ENCODE measurements around the gene GAPT.
"Not testable (repeated sequence)": the region's sequence is repeated elsewhere in the genome, so short reads cannot be mapped to it uniquely, and the experiment has no call there.

The GAPT gene

DNA sequence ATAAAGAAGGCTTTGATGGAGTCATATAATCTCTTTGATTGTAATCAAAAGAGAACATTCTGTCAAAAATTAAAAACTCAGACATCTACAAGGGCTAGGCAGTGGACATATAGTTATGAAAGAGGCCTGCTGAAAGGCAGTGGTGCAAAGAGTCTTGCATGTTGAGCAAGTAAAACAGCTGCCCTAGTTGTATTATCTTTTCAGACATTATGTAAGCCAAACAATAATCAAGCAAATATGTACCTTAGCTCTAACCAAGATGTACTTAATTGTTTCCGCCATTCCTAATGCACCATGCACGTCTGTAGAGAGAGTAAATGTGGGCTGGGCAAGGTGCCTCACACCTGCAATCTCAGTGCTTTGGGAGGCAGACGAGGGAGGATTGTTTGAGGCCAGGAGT lies 14.3 kb downstream of the GAPT start:
- no peaks in the 10 kb centered on the region for H3K27me3 ChIP-seq (ENCODE audit: low read depth, low read length)
- H3K4me3 ChIP-seq (ENCODE audit: low read depth in 1 of 2, low read length in 2 of 2): no peak overlapping the region
- H3K27ac ChIP-seq (ENCODE audit: low read length): no peak overlapping the region
- no peaks in the 10 kb centered on the region for H3K36me3 ChIP-seq (ENCODE audit: control insufficient read depth in 1 of 2, insufficient read depth in 2 of 2, low read length in 2 of 2)
- H3K9me3 ChIP-seq (ENCODE audit: control insufficient read depth in 1 of 2, low read length in 2 of 2): no peaks in the 10 kb centered on the region
- H3K4me1 ChIP-seq (ENCODE audit: control insufficient read depth in 1 of 2, insufficient read depth in 2 of 2, low read length in 2 of 2): no peaks in the 10 kb centered on the region

DNA sequence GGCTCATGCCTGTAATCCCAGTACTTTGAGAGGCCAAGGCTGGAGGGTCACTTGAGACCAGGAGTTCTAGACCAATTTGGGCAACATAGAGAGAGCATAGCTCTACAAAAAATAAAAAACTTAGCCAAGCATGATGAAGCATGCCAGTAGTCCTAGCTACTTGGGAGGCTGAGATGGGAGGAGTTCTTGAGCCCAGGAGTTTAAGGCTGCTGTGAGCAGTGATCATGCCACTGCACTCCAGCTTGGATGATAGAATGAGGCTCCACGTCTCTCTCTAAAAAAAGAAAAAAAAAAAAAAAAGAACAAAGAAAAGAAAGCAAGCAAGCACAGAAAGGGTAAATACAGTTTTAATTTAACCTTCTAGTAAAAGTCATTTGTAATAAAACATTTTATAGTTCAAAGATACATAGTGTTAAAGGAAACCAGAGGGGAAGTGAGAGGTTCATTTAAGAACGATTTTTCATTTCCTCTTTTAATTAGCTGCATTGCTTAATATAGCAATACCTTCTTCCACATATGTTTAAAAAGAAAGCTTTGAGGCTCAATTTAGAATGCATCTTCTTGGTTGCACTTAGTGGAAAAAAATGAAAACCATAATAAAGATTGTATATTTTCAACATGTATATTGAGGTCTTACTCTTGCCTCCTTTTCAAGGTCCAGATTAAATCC lies 14.9 kb downstream of the GAPT start:
- no peaks in the 10 kb centered on the region for H3K9me3 ChIP-seq (ENCODE audit: control insufficient read depth in 1 of 2, low read length in 2 of 2)
- H3K4me1 ChIP-seq (ENCODE audit: control insufficient read depth in 1 of 2, insufficient read depth in 2 of 2, low read length in 2 of 2): no peaks in the 10 kb centered on the region
- no peak overlapping the region for H3K27ac ChIP-seq (ENCODE audit: low read length)
- no peaks in the 10 kb centered on the region for H3K36me3 ChIP-seq (ENCODE audit: control insufficient read depth in 1 of 2, insufficient read depth in 2 of 2, low read length in 2 of 2)
- H3K4me3 ChIP-seq (ENCODE audit: low read depth in 1 of 2, low read length in 2 of 2): no peak overlapping the region
- H3K27me3 ChIP-seq (ENCODE audit: low read depth, low read length): no peaks in the 10 kb centered on the region

DNA sequence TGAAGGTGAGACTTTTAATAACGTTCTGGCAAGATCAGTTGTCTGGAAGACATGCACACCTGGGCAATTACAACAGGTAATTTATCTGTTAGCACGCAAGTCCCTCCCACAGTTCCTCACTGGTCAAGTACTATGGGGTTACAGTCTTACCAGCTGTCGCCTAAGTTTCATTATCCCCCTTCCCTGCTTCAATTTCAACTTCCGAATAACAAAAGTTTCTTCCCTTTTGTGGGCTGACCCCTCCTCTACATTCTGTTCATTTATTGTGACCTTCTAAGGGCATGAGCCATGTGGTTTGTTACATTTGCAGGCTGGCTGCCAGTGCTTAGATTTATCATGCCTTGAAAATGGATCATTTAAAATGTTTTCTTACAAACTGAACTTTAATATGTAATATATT lies 16.5 kb downstream of the GAPT start:
- H3K36me3 ChIP-seq (ENCODE audit: control insufficient read depth in 1 of 2, insufficient read depth in 2 of 2, low read length in 2 of 2): no peaks in the 10 kb centered on the region
- no peaks in the 10 kb centered on the region for H3K9me3 ChIP-seq (ENCODE audit: control insufficient read depth in 1 of 2, low read length in 2 of 2)
- H3K27me3 ChIP-seq (ENCODE audit: low read depth, low read length): no peaks in the 10 kb centered on the region
- no peak overlapping the region for H3K4me3 ChIP-seq (ENCODE audit: low read depth in 1 of 2, low read length in 2 of 2)
- no peak overlapping the region for H3K27ac ChIP-seq (ENCODE audit: low read length)
- no peaks in the 10 kb centered on the region for H3K4me1 ChIP-seq (ENCODE audit: control insufficient read depth in 1 of 2, insufficient read depth in 2 of 2, low read length in 2 of 2)

DNA sequence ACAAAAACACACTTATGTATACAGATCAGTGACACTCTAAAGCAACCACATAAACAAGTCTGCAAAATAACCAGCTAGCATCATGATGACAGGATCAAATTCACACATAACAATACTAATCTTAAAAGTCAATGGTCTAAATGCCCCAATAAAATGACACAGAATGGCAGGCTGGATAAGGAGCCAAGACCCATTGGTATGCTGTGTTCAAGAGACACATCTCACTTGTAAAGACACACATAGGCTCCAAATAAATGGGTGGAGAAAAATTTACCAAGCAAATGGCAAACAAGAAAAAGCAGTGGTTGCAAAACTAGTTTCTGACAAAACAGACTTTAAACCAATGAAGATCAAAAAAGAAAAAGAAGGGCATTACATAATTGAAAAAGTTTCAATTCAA lies 26.0 kb downstream of the GAPT start:
- Histone ChIP-seq H3K27ac (ENCODE audit: low read length) (no peak overlapping the region), H3K36me3 (ENCODE audit: control insufficient read depth in 1 of 2, insufficient read depth in 2 of 2, low read length in 2 of 2) (no peaks in the 10 kb centered on the region), H3K9me3 (ENCODE audit: control insufficient read depth in 1 of 2, low read length in 2 of 2) (peaks cover 0 to 23% of the 10 kb centered on the region in 2 donors), H3K4me1 (ENCODE audit: control insufficient read depth in 1 of 2, insufficient read depth in 2 of 2, low read length in 2 of 2) (no peaks in the 10 kb centered on the region), H3K27me3 (ENCODE audit: low read depth, low read length) (no peaks in the 10 kb centered on the region), H3K4me3 (ENCODE audit: low read depth in 1 of 2, low read length in 2 of 2) (no peak overlapping the region)

DNA sequence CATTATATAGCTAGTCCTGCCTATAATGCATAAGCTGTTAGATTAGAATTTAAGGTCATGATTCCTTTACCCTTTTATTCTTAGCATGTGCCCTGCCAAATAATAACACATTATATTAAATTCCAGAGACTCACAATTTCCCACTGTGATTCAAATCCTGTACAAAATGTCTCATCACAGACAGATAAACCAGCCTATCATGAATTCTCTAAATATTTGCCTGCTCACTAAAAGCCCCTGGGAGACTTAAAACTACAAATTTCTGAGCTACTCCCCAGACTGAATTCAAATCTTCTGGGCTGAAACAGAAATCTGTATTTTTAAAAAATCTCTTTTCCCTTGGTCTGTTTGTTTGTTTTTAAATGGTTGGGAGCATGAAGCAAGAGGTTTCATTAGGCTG lies 32.7 kb downstream of the GAPT start:
- H3K9me3 ChIP-seq (ENCODE audit: control insufficient read depth in 1 of 2, low read length in 2 of 2): no peaks in the 10 kb centered on the region
- H3K27ac ChIP-seq (ENCODE audit: low read length): no peak overlapping the region
- H3K4me3 ChIP-seq (ENCODE audit: low read depth in 1 of 2, low read length in 2 of 2): no peak overlapping the region
- H3K36me3 ChIP-seq (ENCODE audit: control insufficient read depth in 1 of 2, insufficient read depth in 2 of 2, low read length in 2 of 2): no peaks in the 10 kb centered on the region
- H3K4me1 ChIP-seq (ENCODE audit: control insufficient read depth in 1 of 2, insufficient read depth in 2 of 2, low read length in 2 of 2): no peaks in the 10 kb centered on the region
- H3K27me3 ChIP-seq (ENCODE audit: low read depth, low read length): no peaks in the 10 kb centered on the region

DNA sequence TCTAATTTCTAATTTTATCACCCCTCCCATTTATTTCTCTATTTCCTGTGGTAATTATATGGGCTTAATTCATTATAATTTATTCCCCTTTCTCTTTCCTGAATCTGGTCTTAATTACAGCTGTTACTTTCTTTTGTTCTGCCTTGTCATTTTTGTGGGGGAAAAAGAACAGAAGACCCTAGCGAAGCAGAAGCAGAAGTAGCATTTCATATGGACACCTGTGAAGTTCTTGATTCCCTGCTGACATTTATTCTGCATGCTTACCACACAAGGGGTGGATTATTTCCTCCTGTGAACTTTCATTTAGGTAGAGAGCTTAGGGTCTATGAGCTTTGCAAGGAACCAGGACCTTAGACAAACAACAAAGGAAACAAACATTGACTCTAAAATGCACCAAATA lies 33.3 kb downstream of the GAPT start:
- no peak overlapping the region for H3K4me3 ChIP-seq (ENCODE audit: low read depth in 1 of 2, low read length in 2 of 2)
- no peaks in the 10 kb centered on the region for H3K4me1 ChIP-seq (ENCODE audit: control insufficient read depth in 1 of 2, insufficient read depth in 2 of 2, low read length in 2 of 2)
- no peaks in the 10 kb centered on the region for H3K36me3 ChIP-seq (ENCODE audit: control insufficient read depth in 1 of 2, insufficient read depth in 2 of 2, low read length in 2 of 2)
- no peaks in the 10 kb centered on the region for H3K9me3 ChIP-seq (ENCODE audit: control insufficient read depth in 1 of 2, low read length in 2 of 2)
- H3K27ac ChIP-seq (ENCODE audit: low read length): no peak overlapping the region
- no peaks in the 10 kb centered on the region for H3K27me3 ChIP-seq (ENCODE audit: low read depth, low read length)

DNA sequence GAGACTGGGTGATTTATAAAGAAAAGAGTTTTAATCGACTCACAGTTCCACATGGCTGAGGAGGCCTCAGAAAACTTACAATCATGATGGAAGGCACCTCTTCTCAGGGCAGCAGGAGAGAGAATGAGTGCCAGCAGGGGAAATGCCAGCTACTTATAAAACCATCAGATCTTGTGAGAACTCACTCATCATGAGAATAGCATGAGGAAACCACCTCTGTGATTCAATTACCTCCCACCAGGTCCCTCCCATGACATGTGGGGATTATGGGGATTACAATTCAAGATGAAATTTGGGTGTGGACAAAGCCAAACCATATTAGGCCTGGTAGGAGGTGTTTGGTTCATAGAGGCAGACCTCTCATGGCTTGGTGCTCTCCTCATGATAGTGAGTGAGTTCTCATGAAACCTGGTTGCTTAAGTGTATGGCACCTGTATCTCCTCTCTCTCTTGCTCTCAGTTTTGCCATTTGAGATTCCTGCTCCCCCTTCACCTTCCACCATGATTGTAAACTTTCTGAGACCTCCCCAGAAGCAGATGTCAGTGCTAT lies 39.8 kb downstream of the GAPT start:
- no peak overlapping the region for H3K4me3 ChIP-seq (ENCODE audit: low read depth in 1 of 2, low read length in 2 of 2)
- H3K27me3 ChIP-seq (ENCODE audit: low read depth, low read length): no peaks in the 10 kb centered on the region
- no peaks in the 10 kb centered on the region for H3K36me3 ChIP-seq (ENCODE audit: control insufficient read depth in 1 of 2, insufficient read depth in 2 of 2, low read length in 2 of 2)
- no peak overlapping the region for H3K27ac ChIP-seq (ENCODE audit: low read length)
- no peaks in the 10 kb centered on the region for H3K4me1 ChIP-seq (ENCODE audit: control insufficient read depth in 1 of 2, insufficient read depth in 2 of 2, low read length in 2 of 2)
- H3K9me3 ChIP-seq (ENCODE audit: control insufficient read depth in 1 of 2, low read length in 2 of 2): peaks cover 0 to 16% of the 10 kb centered on the region in 2 donors

DNA sequence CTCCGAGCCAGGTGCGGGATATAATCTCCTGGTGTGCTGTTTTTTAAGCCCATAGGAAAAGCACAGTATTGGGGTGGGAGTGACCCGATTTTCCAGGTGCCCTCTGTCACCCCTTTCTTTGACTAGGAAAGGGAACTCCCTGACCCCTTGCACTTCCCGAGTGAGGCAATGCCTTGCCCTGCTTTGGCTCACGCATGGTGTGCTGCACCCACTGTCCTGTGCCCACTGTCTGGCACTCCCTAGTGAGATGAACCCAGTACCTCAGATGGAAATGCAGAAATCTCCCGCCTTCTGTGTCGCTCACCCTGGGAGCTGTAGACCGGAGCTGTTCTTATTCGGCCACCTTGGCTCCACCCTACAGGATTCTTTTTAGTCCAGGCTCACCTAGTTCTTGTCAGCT lies 50.7 kb downstream of the GAPT start:
- not testable (repeated sequence) for H3K27ac ChIP-seq (ENCODE audit: low read length); H3K36me3 ChIP-seq (ENCODE audit: control insufficient read depth in 1 of 2, insufficient read depth in 2 of 2, low read length in 2 of 2); H3K4me3 ChIP-seq (ENCODE audit: low read depth in 1 of 2, low read length in 2 of 2); H3K9me3 ChIP-seq (ENCODE audit: control insufficient read depth in 1 of 2, low read length in 2 of 2); H3K4me1 ChIP-seq (ENCODE audit: control insufficient read depth in 1 of 2, insufficient read depth in 2 of 2, low read length in 2 of 2); H3K27me3 ChIP-seq (ENCODE audit: low read depth, low read length)

DNA sequence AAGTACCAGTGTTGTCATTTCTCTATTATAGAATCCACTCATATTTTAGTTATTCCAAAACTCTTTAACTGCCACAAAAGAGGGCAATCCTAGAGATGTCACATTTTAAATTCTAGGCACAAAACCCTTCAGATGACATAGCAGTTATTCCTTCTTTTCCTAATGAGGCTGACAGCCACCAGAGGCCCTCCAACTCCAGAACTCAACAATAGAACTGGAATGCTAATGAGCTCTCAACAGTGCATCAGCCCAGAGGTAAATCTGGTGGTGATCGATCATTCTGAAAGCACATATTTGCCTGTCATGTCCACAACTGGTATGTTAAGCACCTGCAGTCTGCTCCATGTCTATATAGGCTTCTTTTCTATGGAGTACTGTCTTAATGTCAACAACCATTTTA lies 51.5 kb downstream of the GAPT start:
- H3K27me3 ChIP-seq (ENCODE audit: low read depth, low read length): no peaks in the 10 kb centered on the region
- no peaks in the 10 kb centered on the region for H3K36me3 ChIP-seq (ENCODE audit: control insufficient read depth in 1 of 2, insufficient read depth in 2 of 2, low read length in 2 of 2)
- no peaks in the 10 kb centered on the region for H3K9me3 ChIP-seq (ENCODE audit: control insufficient read depth in 1 of 2, low read length in 2 of 2)
- H3K4me1 ChIP-seq (ENCODE audit: control insufficient read depth in 1 of 2, insufficient read depth in 2 of 2, low read length in 2 of 2): no peaks in the 10 kb centered on the region
- H3K27ac ChIP-seq (ENCODE audit: low read length): no peak overlapping the region
- H3K4me3 ChIP-seq (ENCODE audit: low read depth in 1 of 2, low read length in 2 of 2): no peak overlapping the region

DNA sequence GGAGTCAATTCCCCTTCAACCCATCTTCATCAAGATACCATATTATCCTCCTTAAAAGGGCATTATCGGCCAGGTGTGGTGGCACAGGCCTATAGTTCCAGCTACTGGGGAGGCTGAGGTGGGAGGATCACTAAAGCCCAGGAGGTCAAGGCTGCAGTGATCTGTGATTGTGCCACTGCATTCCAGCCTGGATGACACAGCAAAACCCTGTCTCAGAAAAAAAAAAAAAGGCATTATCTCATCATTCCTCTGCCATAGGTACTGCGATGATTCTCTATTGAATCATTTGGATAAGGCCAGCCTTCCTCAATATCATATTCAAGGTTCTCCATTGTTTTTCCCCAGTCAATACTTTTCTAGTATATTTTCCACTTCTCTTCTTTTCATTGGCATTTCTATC lies 52.5 kb downstream of the GAPT start:
- Histone ChIP-seq H3K27me3 (ENCODE audit: low read depth, low read length) (no peaks in the 10 kb centered on the region), H3K27ac (ENCODE audit: low read length) (no peak overlapping the region), H3K4me1 (ENCODE audit: control insufficient read depth in 1 of 2, insufficient read depth in 2 of 2, low read length in 2 of 2) (no peaks in the 10 kb centered on the region), H3K4me3 (ENCODE audit: low read depth in 1 of 2, low read length in 2 of 2) (no peak overlapping the region), H3K9me3 (ENCODE audit: control insufficient read depth in 1 of 2, low read length in 2 of 2) (no peaks in the 10 kb centered on the region), H3K36me3 (ENCODE audit: control insufficient read depth in 1 of 2, insufficient read depth in 2 of 2, low read length in 2 of 2) (no peaks in the 10 kb centered on the region)

DNA sequence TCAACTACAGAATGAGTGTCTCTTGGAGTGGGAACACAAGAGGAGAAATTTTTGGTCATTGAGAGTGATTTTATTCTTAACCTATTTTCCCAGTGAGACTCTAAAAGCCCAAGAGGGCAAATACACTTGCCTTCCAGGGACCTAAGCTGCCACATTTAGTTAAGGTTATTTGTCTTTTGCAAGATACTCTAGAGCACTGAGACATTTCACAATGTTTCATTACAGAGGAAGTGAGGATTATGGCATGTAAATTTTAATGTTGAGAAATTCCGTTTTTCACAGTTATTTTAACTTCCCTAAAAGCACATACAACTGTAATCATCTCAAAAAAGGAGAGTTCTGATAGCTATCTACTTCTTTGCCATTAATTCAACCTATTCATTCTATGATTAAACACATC lies 53.0 kb downstream of the GAPT start:
- H3K9me3 ChIP-seq (ENCODE audit: control insufficient read depth in 1 of 2, low read length in 2 of 2): no peaks in the 10 kb centered on the region
- H3K36me3 ChIP-seq (ENCODE audit: control insufficient read depth in 1 of 2, insufficient read depth in 2 of 2, low read length in 2 of 2): no peaks in the 10 kb centered on the region
- no peaks in the 10 kb centered on the region for H3K27me3 ChIP-seq (ENCODE audit: low read depth, low read length)
- H3K27ac ChIP-seq (ENCODE audit: low read length): no peak overlapping the region
- H3K4me1 ChIP-seq (ENCODE audit: control insufficient read depth in 1 of 2, insufficient read depth in 2 of 2, low read length in 2 of 2): no peaks in the 10 kb centered on the region
- no peak overlapping the region for H3K4me3 ChIP-seq (ENCODE audit: low read depth in 1 of 2, low read length in 2 of 2)

DNA sequence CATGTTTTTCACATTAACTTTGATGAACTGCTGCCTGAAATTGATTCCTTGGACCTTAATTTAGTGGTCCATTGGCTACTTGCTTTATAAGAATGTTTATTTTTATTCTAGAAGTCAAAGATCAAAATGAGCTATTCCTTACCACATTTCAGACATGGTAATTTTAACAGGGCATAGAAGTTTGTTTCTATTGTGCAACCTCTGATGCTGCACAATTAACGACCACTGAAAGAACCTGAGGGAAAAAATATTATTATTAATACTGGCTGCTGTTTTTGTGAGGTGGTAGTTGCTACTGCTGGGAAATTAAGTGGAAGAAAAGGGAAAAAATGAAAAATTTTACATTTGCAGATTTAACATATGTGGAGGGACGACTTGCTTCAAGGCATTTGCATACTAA lies 53.7 kb downstream of the GAPT start:
- Histone ChIP-seq H3K4me1 (ENCODE audit: control insufficient read depth in 1 of 2, insufficient read depth in 2 of 2, low read length in 2 of 2) (no peaks in the 10 kb centered on the region), H3K27me3 (ENCODE audit: low read depth, low read length) (no peaks in the 10 kb centered on the region), H3K4me3 (ENCODE audit: low read depth in 1 of 2, low read length in 2 of 2) (no peak overlapping the region), H3K27ac (ENCODE audit: low read length) (no peak overlapping the region), H3K9me3 (ENCODE audit: control insufficient read depth in 1 of 2, low read length in 2 of 2) (no peaks in the 10 kb centered on the region), H3K36me3 (ENCODE audit: control insufficient read depth in 1 of 2, insufficient read depth in 2 of 2, low read length in 2 of 2) (no peaks in the 10 kb centered on the region)

Measured in muscle layer of duodenum (tissue), 2 donors.